Keratinocyte (primary cell): ENCODE results near the gene SLC27A3. TPM values are rescaled to one million over a fixed set of nuclear protein-coding genes. Genes with fewer than 3 reads are reported as not detected.

Experiments used
- DNase-seq: peaks from one replicate; pipeline ENCODE4 v3.0.0-alpha.2; 2011; ENCODE audit warnings: low read depth, missing footprints, low spot score
- FAIRE-seq: peaks from 2 replicates; lab custom pipeline; 2011; peaks lifted over from hg19 to GRCh38; lab: Jason Lieb, UNC
- H2AFZ ChIP-seq: 2 replicates; pipeline ENCODE4 v1.6.0; 2012; ENCODE audit warnings: low read length, control low read depth, inconsistent platforms; ENCODE audit not compliant: control insufficient read depth
- H3K27ac ChIP-seq: 2 replicates; pipeline ENCODE4 v1.5.1; 2011; ENCODE audit warnings: low read length; ENCODE audit not compliant: control insufficient read depth, insufficient read depth
- H3K27me3 ChIP-seq: 3 replicates; pipeline ENCODE4 v1.6.0; 2011; ENCODE audit warnings: low read length; ENCODE audit not compliant: control insufficient read depth, insufficient read depth; ENCODE audit errors: extremely low read depth
- H3K36me3 ChIP-seq, 2 experiments: 2 replicates in 1 of 2; 3 replicates in 1 of 2; pipeline ENCODE4 v1.5.1; 2011; ENCODE audit warnings: low read length in 2 of 2, mild to moderate bottlenecking in 1 of 2; ENCODE audit not compliant: control insufficient read depth in 2 of 2, insufficient read depth in 2 of 2; ENCODE audit errors: extremely low read depth in 1 of 2
- H3K4me1 ChIP-seq: 3 replicates; pipeline ENCODE4 v1.5.1; 2011; ENCODE audit warnings: low read length; ENCODE audit not compliant: control insufficient read depth, insufficient read depth; ENCODE audit errors: extremely low read depth
- H3K4me2 ChIP-seq: 3 replicates; pipeline ENCODE4 v1.6.0; 2011; ENCODE audit warnings: low read depth, low read length; ENCODE audit not compliant: control insufficient read depth, insufficient read depth; ENCODE audit errors: extremely low read depth
- H3K4me3 ChIP-seq, 3 experiments: fragments of 200-600 bp in 1 of 3; sonication (generic) in 1 of 3; 2 replicates in 2 of 3; 3 replicates in 1 of 3; pipeline ENCODE4 v1.5.1; 2011 to 2016; ENCODE audit warnings: low read length in 3 of 3, mild to moderate bottlenecking in 3 of 3, control low read depth in 2 of 3, inconsistent platforms in 1 of 3, low read depth in 1 of 3, mixed read lengths in 1 of 3, mixed run types in 1 of 3, moderate library complexity in 1 of 3; ENCODE audit not compliant: control insufficient read depth in 2 of 3, insufficient read depth in 2 of 3; ENCODE audit errors: extremely low read depth in 1 of 3
- H3K79me2 ChIP-seq: 2 replicates; pipeline ENCODE4 v1.6.0; 2012; ENCODE audit warnings: low read length; ENCODE audit not compliant: control insufficient read depth, insufficient read depth
- H3K9ac ChIP-seq: 3 replicates; pipeline ENCODE4 v1.6.0; 2011; ENCODE audit warnings: low read length; ENCODE audit not compliant: control insufficient read depth, insufficient read depth; ENCODE audit errors: extremely low read depth
- H3K9me1 ChIP-seq: 3 replicates; pipeline ENCODE4 v1.6.0; 2011; ENCODE audit warnings: low read length; ENCODE audit not compliant: control insufficient read depth, insufficient read depth; ENCODE audit errors: extremely low read depth
- H3K9me3 ChIP-seq: 2 replicates; pipeline ENCODE4 v1.5.1; 2012; ENCODE audit warnings: low read depth, low read length; ENCODE audit not compliant: control insufficient read depth
- H4K20me1 ChIP-seq: 3 replicates; pipeline ENCODE4 v1.6.0; 2011; ENCODE audit warnings: low read length; ENCODE audit not compliant: control insufficient read depth, insufficient read depth; ENCODE audit errors: extremely low read depth
- CTCF ChIP-seq, 3 experiments: IDR thresholded peaks in 1 of 3; conservative IDR thresholded peaks in 1 of 3; optimal IDR thresholded peaks in 1 of 3; 2 replicates in 2 of 3; 3 replicates in 1 of 3; pipeline versions ENCODE3 to v1.5.1; 2011; ENCODE audit warnings: low read length in 3 of 3, mild to moderate bottlenecking in 3 of 3, moderate library complexity in 2 of 3, control low read depth in 1 of 3, inconsistent platforms in 1 of 3; ENCODE audit not compliant: insufficient read depth in 2 of 3; ENCODE audit errors: extremely low read depth in 1 of 3
- EZH2 ChIP-seq: IDR thresholded peaks from one replicate; pipeline ENCODE4 v1.6.1; 2012; ENCODE audit warnings: inconsistent platforms, mild to moderate bottlenecking, low read length, moderate library complexity
- dilution Hi-C: fragments of 300-500 bp; cut with MboI; formaldehyde crosslinking; loops from one replicate; pipeline ENCODE4 v1.7.0; 2020; ENCODE audit warnings: low sequenced_read_pairs; ENCODE audit not compliant: extremely low pct_ligation_motif_present
- polyA plus RNA-seq, 5 experiments: library from polyadenylated mRNA; depleted of rRNA in 3 of 5; stranded (reverse) in 3 of 5; stranded (forward) in 1 of 5; unstranded in 1 of 5; fragments of >200 nt; gene quantifications; 1 replicate in 1 of 5; 2 replicates in 3 of 5; 3 replicates in 1 of 5; pipeline versions ENCODE4 v1.2.1 to v1.2.3, GENCODE V29; 2011 to 2012; ENCODE audit warnings: missing spikeins in 2 of 5, low read depth in 1 of 5, low replicate concordance in 1 of 5

Gene SLC27A3
- polyA plus RNA-seq, 1 donor (not counting 4 experiments of a cell fraction or from before 2014, with no cell fraction given), result 7.4 TPM

- no peaks in the 10 kb centered on the region for H3K27me3 ChIP-seq
- dilution Hi-C loops, result no loop called here
- no peaks in the 10 kb centered on the region for H3K9me3 ChIP-seq
- H3K9ac ChIP-seq, result no peak overlapping the region
- H4K20me1 ChIP-seq, result no peaks in the 10 kb centered on the region
- FAIRE-seq (no peak), DNase-seq (no peak)
- H3K4me1 ChIP-seq, result no peaks in the 10 kb centered on the region
- peaks cover 0 to 3% of the 10 kb centered on the region in 2 experiments for H3K36me3 ChIP-seq
- no peak overlapping the region for H3K4me3 ChIP-seq
- H3K4me2 ChIP-seq, result no peak overlapping the region
- TF ChIP-seq EZH2 (no peak), CTCF (optimal IDR thresholded peaks at IDR 0.05 in 1 of 3, IDR thresholded peaks at IDR 0.05 in 1 of 3, conservative IDR thresholded peaks at IDR 0.05 in 1 of 3; ENCODE audit: extremely low read depth in 1 of 3, insufficient read depth in 2 of 3, low read length in 3 of 3) (no peak)
- no peak overlapping the region for H2AFZ ChIP-seq
- H3K79me2 ChIP-seq, result no peaks in the 10 kb centered on the region
- H3K27ac ChIP-seq, result no peak overlapping the region
- no peaks in the 10 kb centered on the region for H3K9me1 ChIP-seq
Measured at GRCh38 chr1:153735090-153735420, 40.2 kb upstream of the SLC27A3 start.

- TF ChIP-seq CTCF (optimal IDR thresholded peaks at IDR 0.05 in 1 of 3, IDR thresholded peaks at IDR 0.05 in 1 of 3, conservative IDR thresholded peaks at IDR 0.05 in 1 of 3; ENCODE audit: extremely low read depth in 1 of 3, insufficient read depth in 2 of 3, low read length in 3 of 3), result no peak
- no peak for TF ChIP-seq EZH2
- H3K4me3 ChIP-seq, result no peak overlapping the region
- FAIRE-seq (no peak), DNase-seq (no peak)
- H4K20me1 ChIP-seq, result no peaks in the 10 kb centered on the region
- H3K9me1 ChIP-seq, result no peaks in the 10 kb centered on the region
- no peak overlapping the region for H3K27ac ChIP-seq
- H3K27me3 ChIP-seq, result no peaks in the 10 kb centered on the region
- peaks cover 22 to 29% of the 10 kb centered on the region in 2 experiments for H3K36me3 ChIP-seq
- dilution Hi-C loops, result loop anchor here (10.0 kb wide), 1 partner anchor 57 kb away; no protein-coding TSS in a partner anchor
- H3K9ac ChIP-seq, result no peak overlapping the region
- H3K79me2 ChIP-seq, result no peaks in the 10 kb centered on the region
- H3K4me1 ChIP-seq, result peaks cover 3% of the 10 kb centered on the region
- no peaks in the 10 kb centered on the region for H3K9me3 ChIP-seq
- no peak overlapping the region for H2AFZ ChIP-seq
- H3K4me2 ChIP-seq, result no peak overlapping the region
Measured at GRCh38 chr1:153741986-153742385, 33.2 kb upstream of the SLC27A3 start.
